Measurements from ENCODE around the gene PROM2.

The PROM2 gene

DNA sequence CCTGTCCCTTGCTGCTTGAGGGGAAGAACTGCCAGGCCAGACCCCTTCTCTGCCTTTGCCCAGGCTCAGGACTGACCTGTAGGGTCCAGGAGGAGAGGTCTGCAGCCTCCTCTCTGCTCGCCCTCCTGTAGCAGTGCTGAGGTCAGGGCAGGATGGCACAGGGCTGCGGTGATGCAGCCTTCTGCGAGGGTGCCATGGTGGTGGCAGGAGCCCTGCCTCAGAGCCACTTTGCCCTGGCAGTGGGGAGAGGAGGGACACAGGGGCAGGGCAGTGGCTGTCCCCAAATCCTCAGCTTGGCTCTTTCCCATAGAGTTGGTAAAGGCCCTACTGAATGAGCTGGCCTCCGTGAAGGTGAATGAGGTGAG, 884 bp downstream of the PROM2 start:
- Mint-ChIP-seq H3K9me3 (no peaks in the 10 kb centered on the region), H3K4me3 (no peak overlapping the region), H3K4me1 (ENCODE audit: low read depth) (no peaks in the 10 kb centered on the region), H3K27ac (no peak overlapping the region), H3K27me3 (ENCODE audit: low read depth) (no peaks in the 10 kb centered on the region), H3K36me3 (ENCODE audit: low read depth) (no peaks in the 10 kb centered on the region)

DNA sequence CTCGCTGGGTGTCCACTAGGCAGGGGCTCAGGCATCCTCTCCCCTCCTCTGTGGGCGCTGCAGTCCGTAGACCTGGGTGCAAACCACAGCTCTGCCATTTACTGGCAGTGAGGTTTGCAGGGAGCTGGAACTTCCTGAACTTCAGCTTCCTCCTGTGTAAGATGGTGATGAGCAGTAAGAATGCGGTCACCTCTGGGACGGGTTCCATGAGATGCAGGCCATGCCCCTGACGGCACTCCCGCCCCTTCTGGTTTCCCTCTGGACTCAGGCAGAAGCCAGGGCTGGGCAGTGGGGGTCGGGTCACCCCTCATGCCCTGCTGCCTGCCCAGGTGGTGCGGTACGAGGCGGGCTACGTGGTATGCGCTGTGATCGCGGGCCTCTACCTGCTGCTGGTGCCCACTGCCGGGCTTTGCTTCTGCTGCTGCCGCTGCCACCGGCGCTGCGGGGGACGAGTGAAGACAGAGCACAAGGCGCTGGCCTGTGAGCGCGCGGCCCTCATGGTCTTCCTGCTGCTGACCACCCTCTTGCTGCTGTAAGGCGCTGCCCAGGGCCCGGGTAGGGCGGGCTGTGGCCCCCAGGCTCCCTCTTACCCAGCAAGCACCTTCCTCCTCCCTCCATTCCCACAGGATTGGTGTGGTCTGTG, 1.5 kb downstream of the PROM2 start:
- H3K27ac Mint-ChIP-seq: no peak overlapping the region
- no peaks in the 10 kb centered on the region for H3K4me1 Mint-ChIP-seq (ENCODE audit: low read depth)
- no peak overlapping the region for H3K4me3 Mint-ChIP-seq
- H3K9me3 Mint-ChIP-seq: no peaks in the 10 kb centered on the region
- no peaks in the 10 kb centered on the region for H3K27me3 Mint-ChIP-seq (ENCODE audit: low read depth)
- no peaks in the 10 kb centered on the region for H3K36me3 Mint-ChIP-seq (ENCODE audit: low read depth)

DNA sequence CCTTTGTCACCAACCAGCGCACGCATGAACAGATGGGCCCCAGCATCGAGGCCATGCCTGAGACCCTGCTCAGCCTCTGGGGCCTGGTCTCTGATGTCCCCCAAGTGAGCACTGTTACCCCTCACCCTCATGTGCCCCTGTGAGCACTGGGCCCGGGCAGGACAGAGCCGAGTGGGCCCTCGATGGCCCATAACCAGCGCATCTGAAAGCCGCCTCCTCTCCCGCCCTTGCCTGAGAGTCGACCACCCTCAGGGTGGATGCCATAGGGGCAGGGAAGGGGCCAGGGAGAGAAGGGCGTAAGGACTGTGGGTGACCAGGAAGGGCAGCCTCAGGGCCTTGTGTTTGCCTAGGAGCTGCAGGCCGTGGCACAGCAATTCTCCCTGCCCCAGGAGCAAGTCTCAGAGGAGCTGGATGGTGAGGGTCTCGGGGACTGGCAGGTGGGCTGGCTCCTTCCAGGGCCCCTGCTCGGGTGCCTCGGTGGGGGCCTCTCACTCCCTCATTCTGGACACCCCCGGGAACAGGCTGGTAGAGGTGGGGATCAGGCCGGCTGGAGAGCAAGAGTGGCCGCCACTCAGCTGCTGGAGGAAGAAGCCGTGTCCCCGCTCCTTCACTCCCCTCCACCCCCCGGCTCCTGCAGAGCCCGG, 2.1 kb downstream of the PROM2 start:
- Mint-ChIP-seq H3K4me1 (ENCODE audit: low read depth) (no peaks in the 10 kb centered on the region), H3K27me3 (ENCODE audit: low read depth) (no peaks in the 10 kb centered on the region), H3K36me3 (ENCODE audit: low read depth) (no peaks in the 10 kb centered on the region), H3K4me3 (no peak overlapping the region), H3K27ac (no peak overlapping the region), H3K9me3 (no peaks in the 10 kb centered on the region)

GRCh38 chr2:95276888-95277245, 2.6 kb downstream of the PROM2 start:
- no peaks in the 10 kb centered on the region for H3K9me3 Mint-ChIP-seq
- H3K4me1 Mint-ChIP-seq (ENCODE audit: low read depth): no peaks in the 10 kb centered on the region
- H3K36me3 Mint-ChIP-seq (ENCODE audit: low read depth): no peaks in the 10 kb centered on the region
- H3K4me3 Mint-ChIP-seq: no peak overlapping the region
- H3K27ac Mint-ChIP-seq: no peak overlapping the region
- H3K27me3 Mint-ChIP-seq (ENCODE audit: low read depth): no peaks in the 10 kb centered on the region

- H3K27me3 Mint-ChIP-seq (ENCODE audit: low read depth): no peaks in the 10 kb centered on the region
Measured at GRCh38 chr2:95277246-95277906, 3.1 kb downstream of the PROM2 start.

DNA sequence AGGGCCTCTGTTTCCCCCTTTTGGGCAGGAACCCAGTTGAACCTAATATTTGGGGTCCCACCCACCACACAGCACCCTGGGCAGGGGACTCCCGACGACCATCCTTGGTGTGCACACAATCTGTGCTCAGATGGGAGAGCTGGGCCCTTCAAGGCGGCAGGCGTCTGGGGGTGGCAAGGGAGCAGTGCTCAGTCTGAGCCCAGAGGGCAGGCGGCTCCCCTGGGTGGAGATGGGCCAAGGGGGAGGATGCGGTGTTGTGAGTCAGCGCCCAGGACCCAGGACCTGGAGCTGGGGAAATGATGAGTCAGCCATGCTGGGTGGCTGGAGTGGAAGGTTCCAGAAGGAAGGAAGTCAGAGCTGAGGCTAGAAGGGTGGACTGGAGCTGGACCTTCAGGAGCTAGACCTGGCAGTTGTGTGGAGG, 3.8 kb downstream of the PROM2 start:
- Mint-ChIP-seq H3K4me3 (no peak overlapping the region), H3K9me3 (no peaks in the 10 kb centered on the region), H3K36me3 (ENCODE audit: low read depth) (no peaks in the 10 kb centered on the region), H3K27ac (no peak overlapping the region), H3K4me1 (ENCODE audit: low read depth) (no peaks in the 10 kb centered on the region), H3K27me3 (ENCODE audit: low read depth) (no peaks in the 10 kb centered on the region)

More at GRCh38 chr2:95277246-95277906, 3.1 kb downstream of the PROM2 start:
- Mint-ChIP-seq H3K9me3 (no peaks in the 10 kb centered on the region), H3K4me3 (no peak overlapping the region), H3K27ac (no peak overlapping the region), H3K36me3 (ENCODE audit: low read depth) (no peaks in the 10 kb centered on the region), H3K4me1 (ENCODE audit: low read depth) (no peaks in the 10 kb centered on the region)

GRCh38 chr2:95278637-95279225, 4.5 kb downstream of the PROM2 start:
- Mint-ChIP-seq H3K4me3 (no peak overlapping the region), H3K9me3 (no peaks in the 10 kb centered on the region), H3K27ac (no peak overlapping the region), H3K27me3 (ENCODE audit: low read depth) (no peaks in the 10 kb centered on the region), H3K36me3 (ENCODE audit: low read depth) (no peaks in the 10 kb centered on the region), H3K4me1 (ENCODE audit: low read depth) (no peaks in the 10 kb centered on the region)

DNA sequence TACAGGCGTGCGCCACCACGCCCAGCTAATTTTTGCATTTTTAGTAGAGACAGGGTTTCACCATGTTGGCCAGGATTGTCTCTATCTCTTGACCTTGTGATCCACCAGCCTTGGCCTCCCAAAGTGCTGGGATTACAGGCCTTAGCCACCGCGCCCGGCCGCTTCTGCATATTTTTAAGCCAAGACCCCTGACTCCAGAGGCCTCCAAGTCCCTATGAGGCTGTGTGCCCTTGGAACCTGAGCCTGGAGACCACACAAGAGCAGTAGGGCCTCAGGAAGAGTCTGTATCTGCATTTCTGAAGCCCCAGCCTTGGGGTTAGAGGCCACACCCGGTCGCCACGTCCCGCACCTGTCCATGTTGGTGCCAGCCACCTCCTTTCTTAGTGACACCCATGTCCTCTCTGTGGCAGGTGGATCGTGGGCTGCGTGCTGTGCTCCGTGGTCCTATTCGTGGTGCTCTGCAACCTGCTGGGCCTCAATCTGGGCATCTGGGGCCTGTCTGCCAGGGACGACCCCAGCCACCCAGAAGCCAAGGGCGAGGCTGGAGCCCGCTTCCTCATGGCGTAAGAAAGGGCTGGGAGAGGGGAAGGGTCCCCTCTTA, 5.3 kb downstream of the PROM2 start:
- Mint-ChIP-seq H3K4me3 (no peak overlapping the region), H3K27ac (no peak overlapping the region), H3K36me3 (ENCODE audit: low read depth) (no peaks in the 10 kb centered on the region), H3K4me1 (ENCODE audit: low read depth) (no peaks in the 10 kb centered on the region), H3K27me3 (ENCODE audit: low read depth) (no peaks in the 10 kb centered on the region), H3K9me3 (no peaks in the 10 kb centered on the region)

- H3K27ac Mint-ChIP-seq: no peak overlapping the region
- no peaks in the 10 kb centered on the region for H3K9me3 Mint-ChIP-seq
- H3K4me1 Mint-ChIP-seq (ENCODE audit: low read depth): no peaks in the 10 kb centered on the region
- no peak overlapping the region for H3K4me3 Mint-ChIP-seq
- H3K27me3 Mint-ChIP-seq (ENCODE audit: low read depth): no peaks in the 10 kb centered on the region
- no peaks in the 10 kb centered on the region for H3K36me3 Mint-ChIP-seq (ENCODE audit: low read depth)
Measured at GRCh38 chr2:95281071-95281470, 6.8 kb downstream of the PROM2 start.

DNA sequence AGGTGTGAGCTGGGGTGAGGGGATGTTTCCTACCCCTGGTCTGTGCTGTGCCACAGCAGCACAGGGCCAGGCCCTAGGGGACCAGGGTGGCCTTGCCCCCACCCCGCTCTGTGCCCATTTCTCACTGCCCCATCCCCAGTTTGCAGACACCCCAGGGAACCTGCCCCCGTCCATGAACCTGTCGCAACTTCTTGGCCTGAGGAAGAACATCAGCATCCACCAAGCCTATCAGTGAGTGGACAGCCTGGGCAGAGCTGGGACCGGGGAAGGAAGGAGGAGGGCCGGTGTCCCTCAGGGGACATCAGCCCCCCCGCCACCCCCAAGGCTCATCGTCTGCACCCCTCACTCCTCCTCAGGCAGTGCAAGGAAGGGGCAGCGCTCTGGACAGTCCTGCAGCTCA, 7.5 kb downstream of the PROM2 start:
- H3K27ac Mint-ChIP-seq: no peak overlapping the region
- H3K27me3 Mint-ChIP-seq (ENCODE audit: low read depth): no peaks in the 10 kb centered on the region
- H3K4me3 Mint-ChIP-seq: no peak overlapping the region
- H3K9me3 Mint-ChIP-seq: no peaks in the 10 kb centered on the region
- no peaks in the 10 kb centered on the region for H3K36me3 Mint-ChIP-seq (ENCODE audit: low read depth)
- H3K4me1 Mint-ChIP-seq (ENCODE audit: low read depth): no peaks in the 10 kb centered on the region

GRCh38 chr2:95282458-95282857, 8.2 kb downstream of the PROM2 start:
- H3K9me3 Mint-ChIP-seq: no peaks in the 10 kb centered on the region
- no peaks in the 10 kb centered on the region for H3K36me3 Mint-ChIP-seq (ENCODE audit: low read depth)
- H3K27ac Mint-ChIP-seq: no peak overlapping the region
- H3K4me1 Mint-ChIP-seq (ENCODE audit: low read depth): no peaks in the 10 kb centered on the region
- no peaks in the 10 kb centered on the region for H3K27me3 Mint-ChIP-seq (ENCODE audit: low read depth)
- H3K4me3 Mint-ChIP-seq: no peak overlapping the region

DNA sequence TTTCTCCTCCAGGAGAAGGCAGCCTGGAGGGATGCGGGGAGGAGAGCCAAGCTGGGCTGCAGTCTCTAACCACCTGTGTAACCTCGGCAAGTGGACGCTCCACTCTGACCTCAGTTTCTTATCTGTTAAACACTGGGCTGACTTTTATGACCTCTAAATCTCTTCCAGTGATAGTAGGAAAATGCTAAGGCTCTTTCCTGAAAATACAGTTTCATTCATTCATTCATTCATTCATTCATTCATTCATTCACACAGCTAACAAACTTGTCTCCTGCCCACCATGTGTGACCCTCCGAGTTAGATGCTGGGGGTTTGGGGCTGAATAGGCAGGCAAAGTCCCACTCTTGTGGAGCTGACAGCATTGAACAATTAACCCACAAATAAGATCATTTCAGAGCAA, 9.3 kb downstream of the PROM2 start:
- Mint-ChIP-seq H3K9me3 (no peaks in the 10 kb centered on the region), H3K36me3 (ENCODE audit: low read depth) (no peaks in the 10 kb centered on the region), H3K4me3 (no peak overlapping the region), H3K27me3 (ENCODE audit: low read depth) (no peaks in the 10 kb centered on the region), H3K4me1 (ENCODE audit: low read depth) (no peaks in the 10 kb centered on the region), H3K27ac (no peak overlapping the region)

- Mint-ChIP-seq H3K36me3 (ENCODE audit: low read depth) (no peaks in the 10 kb centered on the region), H3K27me3 (ENCODE audit: low read depth) (no peaks in the 10 kb centered on the region), H3K4me1 (ENCODE audit: low read depth) (no peaks in the 10 kb centered on the region), H3K9me3 (peaks cover 2% of the 10 kb centered on the region), H3K4me3 (no peak overlapping the region), H3K27ac (no peak overlapping the region)
Measured at GRCh38 chr2:95284886-95285541, 10.8 kb downstream of the PROM2 start.

- H3K4me1 Mint-ChIP-seq (ENCODE audit: low read depth): no peaks in the 10 kb centered on the region
Measured at GRCh38 chr2:95285542-95285932, 11.3 kb downstream of the PROM2 start.

More at GRCh38 chr2:95285542-95285932, 11.3 kb downstream of the PROM2 start:
- Mint-ChIP-seq H3K27me3 (ENCODE audit: low read depth) (no peaks in the 10 kb centered on the region), H3K4me3 (no peak overlapping the region), H3K27ac (no peak overlapping the region), H3K36me3 (ENCODE audit: low read depth) (no peaks in the 10 kb centered on the region), H3K9me3 (peaks cover 7% of the 10 kb centered on the region)

All from T-helper 1 cell treated with Interleukin-12 subunit alpha and Interleukin-12 subunit beta and Interleukin-4 antibody, amounts not matched to agents 30 μg/mL and 1 μg/mL, for 36 hours (primary cell).